Trophoblast cell (in vitro differentiated cells and primary cell): ENCODE data around the gene MGMT.

Experiments used
- DNase-seq, 2 donors: peaks; one replicate each; pipeline ENCODE4 v3.0.0-alpha.2; 2016
- H2AFZ ChIP-seq: 2 replicates; pipeline ENCODE4 v1.6.1; 2013; ENCODE audit warnings: low read length, moderate library complexity, mild to moderate bottlenecking; ENCODE audit not compliant: insufficient read depth, poor library complexity
- H2AK5ac ChIP-seq: 2 replicates; pipeline ENCODE4 v1.6.1; 2013; ENCODE audit warnings: mild to moderate bottlenecking, low read length
- H2BK120ac ChIP-seq: 2 replicates; pipeline ENCODE4 v1.6.1; 2013; ENCODE audit warnings: low read length, mild to moderate bottlenecking, moderate library complexity; ENCODE audit not compliant: insufficient read depth, poor library complexity
- H2BK12ac ChIP-seq: 2 replicates; pipeline ENCODE4 v1.6.1; 2013; ENCODE audit warnings: mild to moderate bottlenecking, low read length, moderate library complexity
- H2BK5ac ChIP-seq: 2 replicates; pipeline ENCODE4 v1.6.1; 2013; ENCODE audit warnings: low read length, low read depth, moderate library complexity, mild to moderate bottlenecking; ENCODE audit not compliant: poor library complexity
- H3K14ac ChIP-seq: 2 replicates; pipeline ENCODE4 v1.6.1; 2013; ENCODE audit warnings: mild to moderate bottlenecking, low read length
- H3K18ac ChIP-seq: 2 replicates; pipeline ENCODE4 v1.6.1; 2013; ENCODE audit warnings: mild to moderate bottlenecking, low read length
- H3K23ac ChIP-seq: 2 replicates; pipeline ENCODE4 v1.6.1; 2013; ENCODE audit warnings: low read length
- H3K27ac ChIP-seq: 2 replicates; pipeline ENCODE4 v1.5.1; 2013; ENCODE audit warnings: low read depth, mild to moderate bottlenecking, inconsistent platforms, low read length, moderate library complexity
- H3K27me3 ChIP-seq: 2 replicates; pipeline ENCODE4 v1.6.1; 2013; ENCODE audit warnings: inconsistent platforms, mild to moderate bottlenecking, low read length, moderate library complexity; ENCODE audit not compliant: insufficient read depth
- H3K36me3 ChIP-seq, 2 experiments: 1 replicate in 1 of 2; 2 replicates in 1 of 2; pipeline ENCODE4 v1.6.1; 2013; ENCODE audit warnings: low read length in 2 of 2, mild to moderate bottlenecking in 2 of 2, moderate library complexity in 1 of 2; ENCODE audit not compliant: insufficient read depth in 2 of 2, control insufficient read depth in 1 of 2
- H3K4ac ChIP-seq: 2 replicates; pipeline ENCODE4 v1.6.1; 2013; ENCODE audit warnings: low read depth, mild to moderate bottlenecking, low read length, moderate library complexity
- H3K4me1 ChIP-seq, 2 experiments: 1 replicate in 1 of 2; 2 replicates in 1 of 2; pipeline ENCODE4 v1.6.1; 2013; ENCODE audit warnings: low read length in 2 of 2, mild to moderate bottlenecking in 2 of 2, moderate library complexity in 1 of 2; ENCODE audit not compliant: insufficient read depth in 2 of 2, control insufficient read depth in 1 of 2
- H3K4me2 ChIP-seq: 2 replicates; pipeline ENCODE4 v1.6.1; 2013; ENCODE audit warnings: inconsistent platforms, mild to moderate bottlenecking, low read length, moderate library complexity
- H3K4me3 ChIP-seq: 2 replicates; pipeline ENCODE4 v1.5.1; 2013; ENCODE audit warnings: mild to moderate bottlenecking, low read depth, low read length, inconsistent platforms
- H3K79me1 ChIP-seq: one replicate; pipeline ENCODE4 v1.6.1; 2013; ENCODE audit warnings: low read length
- H3K79me2 ChIP-seq: 2 replicates; pipeline ENCODE4 v1.6.1; 2013; ENCODE audit warnings: low read length, mild to moderate bottlenecking; ENCODE audit not compliant: control insufficient read depth, insufficient read depth, poor library complexity
- H3K9ac ChIP-seq: 2 replicates; pipeline ENCODE4 v1.6.1; 2013; ENCODE audit warnings: mild to moderate bottlenecking, low read length
- H3K9me3 ChIP-seq: 2 replicates; pipeline ENCODE4 v1.6.1; 2013; ENCODE audit warnings: low read depth, mild to moderate bottlenecking, control low read depth, inconsistent platforms, low read length; ENCODE audit not compliant: insufficient read depth
- H4K12ac ChIP-seq: 2 replicates; pipeline ENCODE4 v1.6.1; 2013; ENCODE audit warnings: low read depth, mild to moderate bottlenecking, low read length, moderate library complexity
- H4K8ac ChIP-seq: 2 replicates; pipeline ENCODE4 v1.6.1; 2013; ENCODE audit warnings: low read depth, mild to moderate bottlenecking, low read length, moderate library complexity
- H4K91ac ChIP-seq: one replicate; pipeline ENCODE4 v1.6.1; 2013; ENCODE audit warnings: low read depth, mild to moderate bottlenecking, low read length, moderate library complexity
- WGBS: extraction: QIAGEN DNeasy Blood & Tissue Kit; methylation state at CpG from one replicate; pipeline ENCODE4 v1.1.7; 2013; ENCODE audit warnings: missing lambda C conversion rate; ENCODE audit not compliant: insufficient read length, insufficient coverage; ENCODE audit errors: extremely low coverage; 5-methylcytosine and 5-hydroxymethylcytosine counted together

The MGMT gene

GRCh38 chr10:129779126-129780111 is 312.4 kb downstream of the MGMT start:
- no peaks in the 10 kb centered on the region for H3K4me1 ChIP-seq
- no peak overlapping the region for H3K4ac ChIP-seq
- no peak overlapping the region for H2BK5ac ChIP-seq
- no peak overlapping the region for H2AFZ ChIP-seq
- H3K79me1 ChIP-seq, result no peaks in the 10 kb centered on the region
- H3K27me3 ChIP-seq, result no peaks in the 10 kb centered on the region
- H3K9me3 ChIP-seq, result no peaks in the 10 kb centered on the region
- no CpG with 5 or more reads among the region's 35 CpGs for WGBS
- H4K91ac ChIP-seq, result no peak overlapping the region
- H3K4me3 ChIP-seq, result peak overlapping the region; percentile 7
- H3K36me3 ChIP-seq, result no peaks in the 10 kb centered on the region
- H4K8ac ChIP-seq, result no peak overlapping the region
- no peak for DNase-seq
- no peak overlapping the region for H3K27ac ChIP-seq
- H3K79me2 ChIP-seq, result no peaks in the 10 kb centered on the region
- H2AK5ac ChIP-seq, result no peak overlapping the region
- no peak overlapping the region for H3K9ac ChIP-seq
- H2BK120ac ChIP-seq, result no peak overlapping the region
- H3K14ac ChIP-seq, result no peak overlapping the region
- H2BK12ac ChIP-seq, result no peak overlapping the region
- H4K12ac ChIP-seq, result no peak overlapping the region
- H3K23ac ChIP-seq, result no peak overlapping the region
- no peak overlapping the region for H3K18ac ChIP-seq
- no peak overlapping the region for H3K4me2 ChIP-seq

DNA sequence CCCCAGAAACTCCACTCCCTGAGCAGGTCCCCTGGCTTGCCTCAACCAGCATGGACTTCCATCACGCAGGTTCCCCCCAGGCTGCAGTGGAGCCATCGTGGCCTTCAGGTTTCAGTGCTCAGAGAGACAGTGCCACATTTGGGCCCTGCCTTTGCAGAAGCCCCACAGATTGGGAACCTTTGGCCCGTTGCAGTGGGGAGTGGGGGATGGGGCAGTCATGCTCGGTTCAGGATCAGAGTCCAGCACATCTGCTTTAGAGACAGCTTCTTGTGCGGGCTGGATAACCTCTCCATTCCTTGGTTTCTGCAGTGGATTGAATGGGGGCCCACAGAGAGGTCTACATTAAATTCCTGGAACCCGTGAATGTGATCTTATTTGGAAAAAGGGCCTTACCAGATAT is 313.2 kb downstream of the MGMT start:
- Histone ChIP-seq H3K23ac (no peak overlapping the region), H2AFZ (no peak overlapping the region), H4K8ac (no peak overlapping the region), H4K91ac (no peak overlapping the region), H3K4me1 (no peaks in the 10 kb centered on the region), H3K4me2 (no peak overlapping the region), H3K79me1 (no peaks in the 10 kb centered on the region), H3K27me3 (no peaks in the 10 kb centered on the region), H3K9me3 (no peaks in the 10 kb centered on the region), H3K14ac (no peak overlapping the region), H3K36me3 (no peaks in the 10 kb centered on the region), H3K79me2 (no peaks in the 10 kb centered on the region), H2BK120ac (no peak overlapping the region), H3K4me3 (no peak overlapping the region), H3K27ac (no peak overlapping the region), H3K18ac (no peak overlapping the region), H2AK5ac (no peak overlapping the region), H2BK12ac (no peak overlapping the region), H2BK5ac (no peak overlapping the region), H3K9ac (no peak overlapping the region), H4K12ac (no peak overlapping the region), H3K4ac (no peak overlapping the region)
- WGBS, result no CpG with 5 or more reads among the region's 6 CpGs
- no peak for DNase-seq

GRCh38 chr10:129780901-129781795 is 314.1 kb downstream of the MGMT start:
- H3K27me3 ChIP-seq, result no peaks in the 10 kb centered on the region
- H3K79me2 ChIP-seq, result no peaks in the 10 kb centered on the region
- no peak overlapping the region for H3K9ac ChIP-seq
- DNase-seq, result no peak
- no peaks in the 10 kb centered on the region for H3K79me1 ChIP-seq
- no peaks in the 10 kb centered on the region for H3K36me3 ChIP-seq
- H4K12ac ChIP-seq, result no peak overlapping the region
- H3K18ac ChIP-seq, result no peak overlapping the region
- no peak overlapping the region for H3K14ac ChIP-seq
- no CpG with 5 or more reads among the region's 20 CpGs for WGBS
- no peak overlapping the region for H2AFZ ChIP-seq
- H3K9me3 ChIP-seq, result no peaks in the 10 kb centered on the region
- no peak overlapping the region for H2BK120ac ChIP-seq
- no peak overlapping the region for H3K23ac ChIP-seq
- H2AK5ac ChIP-seq, result no peak overlapping the region
- H2BK5ac ChIP-seq, result no peak overlapping the region
- H3K27ac ChIP-seq, result no peak overlapping the region
- H3K4me3 ChIP-seq, result no peak overlapping the region
- H2BK12ac ChIP-seq, result no peak overlapping the region
- H4K8ac ChIP-seq, result no peak overlapping the region
- no peaks in the 10 kb centered on the region for H3K4me1 ChIP-seq
- no peak overlapping the region for H4K91ac ChIP-seq
- no peak overlapping the region for H3K4ac ChIP-seq
- H3K4me2 ChIP-seq, result no peak overlapping the region

- H4K12ac ChIP-seq, result no peak overlapping the region
- no peaks in the 10 kb centered on the region for H3K79me1 ChIP-seq
- no peak overlapping the region for H3K4me3 ChIP-seq
- no peak overlapping the region for H3K9ac ChIP-seq
- H2AK5ac ChIP-seq, result no peak overlapping the region
- H3K23ac ChIP-seq, result no peak overlapping the region
- H3K36me3 ChIP-seq, result no peaks in the 10 kb centered on the region
- no peak overlapping the region for H4K91ac ChIP-seq
- H3K27ac ChIP-seq, result no peak overlapping the region
- WGBS, result no CpG with 5 or more reads among the region's 6 CpGs
- H3K14ac ChIP-seq, result no peak overlapping the region
- H3K79me2 ChIP-seq, result no peaks in the 10 kb centered on the region
- no peak for DNase-seq
- H2BK12ac ChIP-seq, result no peak overlapping the region
- no peaks in the 10 kb centered on the region for H3K4me1 ChIP-seq
- H3K9me3 ChIP-seq, result no peaks in the 10 kb centered on the region
- H2BK120ac ChIP-seq, result no peak overlapping the region
- no peaks in the 10 kb centered on the region for H3K27me3 ChIP-seq
- no peak overlapping the region for H3K18ac ChIP-seq
- H2BK5ac ChIP-seq, result no peak overlapping the region
- H3K4ac ChIP-seq, result no peak overlapping the region
- no peak overlapping the region for H2AFZ ChIP-seq
- no peak overlapping the region for H3K4me2 ChIP-seq
- no peak overlapping the region for H4K8ac ChIP-seq
These were observed 317.2 kb downstream of the MGMT start for GRCh38 chr10:129784291-129784690.
